ENCODE data around the gene KMO. TPM values are rescaled to one million over a fixed set of nuclear protein-coding genes. Genes with fewer than 3 reads are reported as not detected.

KMO gene
- total and polyA plus RNA-seq, 2 of the 4 experiments (the other 2 are of a cell fraction) = not detected

DNA sequence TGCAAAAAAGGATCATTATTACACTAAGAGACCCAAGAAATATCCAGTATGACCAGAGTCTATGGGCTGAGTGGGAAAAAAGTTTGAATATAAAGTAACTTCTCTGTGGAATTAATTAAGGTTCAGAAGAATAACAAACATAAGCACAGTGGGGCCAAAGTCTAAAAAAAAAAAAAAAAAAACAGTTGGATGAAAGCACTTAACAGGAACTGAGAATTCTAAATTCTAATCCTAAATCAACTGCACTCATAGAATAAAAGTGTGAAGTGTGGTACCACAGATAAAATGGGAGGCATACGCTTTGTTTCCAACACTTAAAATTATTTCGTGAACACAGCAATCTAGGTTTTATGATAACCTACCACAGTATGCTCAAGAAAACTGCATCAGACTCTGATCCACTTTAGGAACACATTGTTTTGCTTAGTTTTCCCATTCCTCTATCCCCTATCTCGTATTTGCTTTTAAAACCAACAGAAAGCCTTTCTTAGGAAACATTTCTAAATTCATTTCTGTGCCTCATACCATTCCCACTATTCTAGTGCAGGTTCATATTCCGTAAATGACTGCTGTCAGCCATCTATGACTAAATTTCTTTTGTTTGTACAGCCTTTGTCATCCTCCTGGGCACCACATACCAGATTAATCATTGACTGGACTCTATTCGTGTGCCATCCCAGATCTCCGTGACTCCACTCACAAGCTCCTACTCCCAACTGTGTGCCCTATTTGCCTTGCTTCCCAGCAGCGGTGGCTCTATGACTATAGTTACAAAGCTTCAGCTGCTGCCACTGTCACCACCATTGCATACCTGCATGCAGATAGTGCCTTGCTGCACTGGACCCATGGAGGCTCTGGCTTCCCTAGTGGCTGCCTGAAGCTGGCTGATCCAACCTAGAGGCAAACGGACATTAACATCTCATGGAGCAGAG, 83.1 kb downstream of the KMO start (continued):
- TF ChIP-seq, protein P1, sequence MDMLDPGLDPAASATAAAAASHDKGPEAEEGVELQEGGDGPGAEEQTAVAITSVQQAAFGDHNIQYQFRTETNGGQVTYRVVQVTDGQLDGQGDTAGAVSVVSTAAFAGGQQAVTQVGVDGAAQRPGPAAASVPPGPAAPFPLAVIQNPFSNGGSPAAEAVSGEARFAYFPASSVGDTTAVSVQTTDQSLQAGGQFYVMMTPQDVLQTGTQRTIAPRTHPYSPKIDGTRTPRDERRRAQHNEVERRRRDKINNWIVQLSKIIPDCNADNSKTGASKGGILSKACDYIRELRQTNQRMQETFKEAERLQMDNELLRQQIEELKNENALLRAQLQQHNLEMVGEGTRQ (IDR thresholded peaks at IDR 0.05; ENCODE audit: low read depth, low read length) = no peak
- TF ChIP-seq RAD21 (IDR thresholded peaks at IDR 0.05; ENCODE audit: low read length) = no peak

DNA sequence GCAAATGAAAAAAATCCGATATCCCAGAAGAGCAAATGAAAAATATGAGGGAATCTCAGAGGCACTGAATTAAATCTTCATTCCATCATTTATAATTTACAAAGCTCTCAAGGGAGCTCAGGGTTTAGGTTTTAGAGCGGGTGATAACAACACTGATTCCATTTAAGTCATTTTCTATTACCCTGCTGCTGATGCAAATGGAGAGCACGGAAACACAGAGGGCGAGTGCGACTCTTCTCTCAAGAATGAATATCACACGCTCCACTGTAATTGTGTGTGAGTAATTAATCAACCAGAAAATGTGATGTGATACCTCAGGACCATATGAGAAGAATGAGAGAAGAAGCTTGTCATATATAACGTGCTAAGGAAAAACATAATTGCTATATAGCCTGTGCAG, 85.2 kb downstream of the KMO start:
- H3K56ac ChIP-seq (ENCODE audit: extremely low read depth, insufficient read depth, low read length) = no peak overlapping the region
- POLR2A ChIA-PET (ENCODE audit: unreplicated experiment) = no interaction called here
- TF ChIP-seq POLR2A (IDR thresholded peaks at IDR 0.05; ENCODE audit: low read depth, low read length) (no peak), CHD1 (IDR thresholded peaks at IDR 0.05; ENCODE audit: low read depth, low read length) (no peak), MAZ (IDR thresholded peaks at IDR 0.05; ENCODE audit: borderline replicate concordance, low read depth, low read length) (no peak), MAFK (IDR thresholded peaks at IDR 0.05; ENCODE audit: low read depth, low read length) (no peak), RAD21 (IDR thresholded peaks at IDR 0.05; ENCODE audit: low read length) (no peak), RCOR1 (IDR thresholded peaks at IDR 0.05; ENCODE audit: insufficient replicate concordance, low read length) (no peak), RFX5 (IDR thresholded peaks at IDR 0.05; ENCODE audit: low read depth, low read length) (no peak), BHLHE40 (IDR thresholded peaks at IDR 0.05; ENCODE audit: low read depth, low read length) (no peak)
- TF ChIP-seq, protein P1 (IDR thresholded peaks at IDR 0.05; ENCODE audit: low read depth, low read length) = no peak
- TF ChIP-seq, protein P2, sequence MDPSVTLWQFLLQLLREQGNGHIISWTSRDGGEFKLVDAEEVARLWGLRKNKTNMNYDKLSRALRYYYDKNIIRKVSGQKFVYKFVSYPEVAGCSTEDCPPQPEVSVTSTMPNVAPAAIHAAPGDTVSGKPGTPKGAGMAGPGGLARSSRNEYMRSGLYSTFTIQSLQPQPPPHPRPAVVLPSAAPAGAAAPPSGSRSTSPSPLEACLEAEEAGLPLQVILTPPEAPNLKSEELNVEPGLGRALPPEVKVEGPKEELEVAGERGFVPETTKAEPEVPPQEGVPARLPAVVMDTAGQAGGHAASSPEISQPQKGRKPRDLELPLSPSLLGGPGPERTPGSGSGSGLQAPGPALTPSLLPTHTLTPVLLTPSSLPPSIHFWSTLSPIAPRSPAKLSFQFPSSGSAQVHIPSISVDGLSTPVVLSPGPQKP (IDR thresholded peaks at IDR 0.05; ENCODE audit: borderline replicate concordance, low read depth, low read length) = no peak

More for the DNA sequence above, 85.2 kb downstream of the KMO start:
- dilution Hi-C loops (cut with HindIII; ENCODE audit: low sequenced_read_pairs, unreplicated experiment) (no loop called here), in situ Hi-C loops (cut with MboI; ENCODE audit: low sequenced_read_pairs) (loop anchor here (25.0 kb wide), 1 partner anchor 1695 kb away; no protein-coding TSS in a partner anchor), intact Hi-C loops (cut with micrococcal nuclease) (no loop called here)
- H4K20me1 ChIP-seq (ENCODE audit: insufficient read depth, low read length) = no peaks in the 10 kb centered on the region
- CTCF ChIA-PET = interaction anchor here (1.5 kb wide), 1 partner anchor 217 kb away, joined by 3 read pairs; no protein-coding TSS in a partner anchor
- H3K4me2 ChIP-seq (ENCODE audit: low read depth, low read length) = no peak overlapping the region
- no TSS peak for BruUV-seq (replicated peaks)
- H2BK20ac ChIP-seq (ENCODE audit: low read depth, low read length) = no peak overlapping the region
- no peak overlapping the region for H2AK5ac ChIP-seq (ENCODE audit: low read depth, low read length)
- H2BK120ac ChIP-seq (ENCODE audit: low read depth, low read length) = no peak overlapping the region
- peaks cover 2% of the 10 kb centered on the region; the same call in 1 of the 2 replicates for H3K36me3 ChIP-seq (ENCODE audit: control insufficient read depth, insufficient read depth, low read length)
- no peak for ATAC-seq (ENCODE audit: low read depth)
- no peaks in the 10 kb centered on the region for H3K9me3 ChIP-seq (ENCODE audit: control insufficient read depth, insufficient read depth, low read length)
- H3K79me1 ChIP-seq (ENCODE audit: low read depth in 1 of 2, low read length in 2 of 2) = 0 out of 4 replicates have a peak, but pooled peaks cover 0 to 1% of the 10 kb centered on the region in 2 experiments
- no peak overlapping the region for H3K18ac ChIP-seq (ENCODE audit: low read depth, low read length)
- no peak overlapping the region for H3K27ac ChIP-seq (ENCODE audit: insufficient read depth, low read length)
- no peak overlapping the region for H2AK9ac ChIP-seq (replicated peaks; ENCODE audit: low read depth, low read length, poor library complexity)
- H4K5ac ChIP-seq (ENCODE audit: low read depth, low read length) = no peak overlapping the region
- DNase-seq = no peak
- H3K9me1 ChIP-seq (ENCODE audit: insufficient read depth, low read length) = peaks cover 3% of the 10 kb centered on the region; the same call in 1 of the 2 replicates
- H3K23ac ChIP-seq (ENCODE audit: low read depth, low read length) = no peak overlapping the region
- no peak overlapping the region for H3K9ac ChIP-seq (ENCODE audit: low read depth, low read length)
- H2BK15ac ChIP-seq (ENCODE audit: low read depth, low read length) = no peak overlapping the region
- no peak overlapping the region for H4K8ac ChIP-seq (ENCODE audit: low read depth in 2 of 2, low read length in 2 of 2)
- no peak overlapping the region for H2BK5ac ChIP-seq (ENCODE audit: low read depth, low read length, poor library complexity, severe bottlenecking)
- H4K91ac ChIP-seq (ENCODE audit: insufficient read depth, low read depth, low read length) = no peak overlapping the region
- WGBS, 2 experiments (ENCODE audit: extremely low coverage in 2 of 2, insufficient read length in 1 of 2) = 89% methylated on average over 3 of the region's 7 CpGs; no CpG with 5 or more reads in 1 of the 2 experiments
- H3K4ac ChIP-seq (ENCODE audit: low read depth, low read length) = no peak overlapping the region
- H3K27me3 ChIP-seq (ENCODE audit: control insufficient read depth, insufficient read depth, low read length) = no peaks in the 10 kb centered on the region
- H3K4me3 ChIP-seq (ENCODE audit: insufficient read depth, low read depth, low read length) = no peak overlapping the region
- H2AFZ ChIP-seq (replicated peaks; ENCODE audit: low read length, poor library complexity) = no peak overlapping the region
- no peak overlapping the region for H3K14ac ChIP-seq (replicated peaks; ENCODE audit: low read depth, low read length)
- H3K4me1 ChIP-seq (ENCODE audit: control insufficient read depth, insufficient read depth, low read length) = peaks cover 3% of the 10 kb centered on the region

Measured in IMR-90 (cell line).